ENCODE measurements around the gene DMKN. TPM values are rescaled to one million over a fixed set of nuclear protein-coding genes. Genes with fewer than 3 reads are reported as not detected.

The DMKN gene
- total and polyA plus RNA-seq, 2 of the 4 experiments (the other 2 are of a cell fraction), result 0.36 to 2.4 TPM

DNA sequence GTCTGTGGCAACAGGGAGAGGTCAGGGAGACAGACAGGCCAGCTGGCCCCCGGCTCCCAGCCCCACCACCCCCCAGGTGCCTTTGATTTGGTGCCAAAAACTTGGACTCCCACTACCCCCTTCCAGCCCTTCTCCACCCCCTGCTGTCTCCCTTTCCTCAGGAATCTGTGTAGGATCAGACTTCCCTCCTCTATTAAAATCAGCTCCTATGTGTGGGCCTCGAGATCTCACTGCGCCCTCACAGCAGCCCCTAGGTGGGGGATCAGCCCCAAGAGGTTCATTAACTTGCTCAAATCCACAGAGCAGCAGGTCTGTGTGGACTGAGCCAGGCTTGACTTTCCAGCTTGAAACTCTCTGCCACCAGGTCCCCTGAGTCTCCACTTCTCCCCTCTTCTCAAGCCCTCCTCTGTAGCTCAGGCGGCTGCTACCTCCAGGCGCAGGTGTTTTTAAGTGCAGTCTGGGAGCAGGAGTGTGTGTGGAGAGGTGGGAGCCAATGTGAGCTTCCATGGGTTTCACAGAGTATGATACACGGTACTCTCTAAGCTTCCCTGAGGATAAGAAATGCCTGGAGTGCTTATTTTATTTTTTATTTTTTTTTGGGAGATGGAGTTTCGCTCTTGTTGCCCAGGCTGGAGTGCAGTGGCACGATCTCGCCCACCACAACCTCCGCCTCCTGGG lies 21.5 kb upstream of the DMKN start:
- H4K91ac ChIP-seq (ENCODE audit: insufficient read depth, low read depth, low read length), result no peak overlapping the region
- no peak overlapping the region for H3K56ac ChIP-seq (ENCODE audit: extremely low read depth, insufficient read depth, low read length)
- H3K9me3 ChIP-seq (ENCODE audit: control insufficient read depth, insufficient read depth, low read length), result no peaks in the 10 kb centered on the region
- peaks cover 7% of the 10 kb centered on the region; the same call in 1 of the 2 replicates for H3K4me1 ChIP-seq (ENCODE audit: control insufficient read depth, insufficient read depth, low read length)
- 80% methylated on average over 2 of the region's 10 CpGs; no CpG with 5 or more reads in 1 of the 2 experiments for WGBS, 2 experiments (ENCODE audit: extremely low coverage in 2 of 2, insufficient read length in 1 of 2)
- ATAC-seq (ENCODE audit: low read depth) (no peak), DNase-seq (no peak)
- H3K27ac ChIP-seq (ENCODE audit: insufficient read depth, low read length), result no peak overlapping the region
- peaks cover 8% of the 10 kb centered on the region; the same call in 1 of the 2 replicates for H3K27me3 ChIP-seq (ENCODE audit: control insufficient read depth, insufficient read depth, low read length)
- H3K4me3 ChIP-seq (ENCODE audit: insufficient read depth, low read depth, low read length), result no peak overlapping the region
- H3K4me2 ChIP-seq (ENCODE audit: low read depth, low read length), result no peak overlapping the region
- no peaks in the 10 kb centered on the region for H3K36me3 ChIP-seq (ENCODE audit: control insufficient read depth, insufficient read depth, low read length)
- TF ChIP-seq NFE2L2 (IDR thresholded peaks at IDR 0.05; ENCODE audit: low read depth, low read length) (no peak), POLR2A (IDR thresholded peaks at IDR 0.05; ENCODE audit: low read depth, low read length) (no peak), ELK1 (IDR thresholded peaks at IDR 0.05; ENCODE audit: borderline replicate concordance, low read depth, low read length) (no peak), RAD21 (IDR thresholded peaks at IDR 0.05; ENCODE audit: low read length) (no peak), SMC3 (IDR thresholded peaks at IDR 0.05; ENCODE audit: low read depth, low read length) (no peak), RFX5 (IDR thresholded peaks at IDR 0.05; ENCODE audit: low read depth, low read length) (no peak), RCOR1 (IDR thresholded peaks at IDR 0.05; ENCODE audit: insufficient replicate concordance, low read length) (no peak), FOS (IDR thresholded peaks at IDR 0.05; ENCODE audit: low read depth, low read length) (no peak), CTCF (conservative IDR thresholded peaks at IDR 0.05; ENCODE audit: low read depth, low read length) (no peak), CEBPB (IDR thresholded peaks at IDR 0.05; ENCODE audit: low read depth, low read length) (no peak), BHLHE40 (IDR thresholded peaks at IDR 0.05; ENCODE audit: low read depth, low read length) (no peak), MAZ (IDR thresholded peaks at IDR 0.05; ENCODE audit: borderline replicate concordance, low read depth, low read length) (no peak), MAFK (IDR thresholded peaks at IDR 0.05; ENCODE audit: low read depth, low read length) (no peak), CHD1 (IDR thresholded peaks at IDR 0.05; ENCODE audit: low read depth, low read length) (no peak), MXI1 (IDR thresholded peaks at IDR 0.05; ENCODE audit: borderline replicate concordance, low read depth, low read length) (no peak)
- TF ChIP-seq, protein P1, sequence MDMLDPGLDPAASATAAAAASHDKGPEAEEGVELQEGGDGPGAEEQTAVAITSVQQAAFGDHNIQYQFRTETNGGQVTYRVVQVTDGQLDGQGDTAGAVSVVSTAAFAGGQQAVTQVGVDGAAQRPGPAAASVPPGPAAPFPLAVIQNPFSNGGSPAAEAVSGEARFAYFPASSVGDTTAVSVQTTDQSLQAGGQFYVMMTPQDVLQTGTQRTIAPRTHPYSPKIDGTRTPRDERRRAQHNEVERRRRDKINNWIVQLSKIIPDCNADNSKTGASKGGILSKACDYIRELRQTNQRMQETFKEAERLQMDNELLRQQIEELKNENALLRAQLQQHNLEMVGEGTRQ (IDR thresholded peaks at IDR 0.05; ENCODE audit: low read depth, low read length), result no peak
- no peak overlapping the region for H2AK9ac ChIP-seq (replicated peaks; ENCODE audit: low read depth, low read length, poor library complexity)
- dilution Hi-C loops (cut with HindIII; ENCODE audit: low sequenced_read_pairs, unreplicated experiment) (no loop called here), in situ Hi-C loops (cut with MboI; ENCODE audit: low sequenced_read_pairs) (no loop called here), intact Hi-C loops (cut with micrococcal nuclease) (no loop called here)
- H3K9me1 ChIP-seq (ENCODE audit: insufficient read depth, low read length), result peaks cover 5% of the 10 kb centered on the region
- CTCF ChIA-PET, result no interaction called here
- POLR2A ChIA-PET (ENCODE audit: unreplicated experiment), result no interaction called here
- H3K4ac ChIP-seq (ENCODE audit: low read depth, low read length), result no peak overlapping the region
- H2BK5ac ChIP-seq (ENCODE audit: low read depth, low read length, poor library complexity, severe bottlenecking), result no peak overlapping the region
- no peak overlapping the region; the same call in 1 of the 2 replicates for H3K23ac ChIP-seq (ENCODE audit: low read depth, low read length)
- H3K9ac ChIP-seq (ENCODE audit: low read depth, low read length), result no peak overlapping the region
- BruUV-seq (replicated peaks), result no TSS peak
- no peak overlapping the region for H2AK5ac ChIP-seq (ENCODE audit: low read depth, low read length)
- no peak overlapping the region for H3K18ac ChIP-seq (ENCODE audit: low read depth, low read length)
- no peak overlapping the region for H2AFZ ChIP-seq (replicated peaks; ENCODE audit: low read length, poor library complexity)
- no peak overlapping the region; the same call in 2 of the 3 replicates for H2BK15ac ChIP-seq (ENCODE audit: low read depth, low read length)
- H4K5ac ChIP-seq (ENCODE audit: low read depth, low read length), result no peak overlapping the region
- no peak overlapping the region for H3K14ac ChIP-seq (replicated peaks; ENCODE audit: low read depth, low read length)
- no peak overlapping the region for H2BK20ac ChIP-seq (ENCODE audit: low read depth, low read length)
- H4K20me1 ChIP-seq (ENCODE audit: insufficient read depth, low read length), result no peaks in the 10 kb centered on the region
- no peaks in the 10 kb centered on the region for H3K79me1 ChIP-seq (ENCODE audit: low read depth in 1 of 2, low read length in 2 of 2)
- no peak overlapping the region for H2BK120ac ChIP-seq (ENCODE audit: low read depth, low read length)
- no peak overlapping the region for H4K8ac ChIP-seq (ENCODE audit: low read depth in 2 of 2, low read length in 2 of 2)

All from IMR-90 (cell line).